Measurements from ENCODE around the gene MCM10.
A peak's percentile ranks its signal among the peaks of the same experiment; 100 is the strongest.
"Not testable (repeated sequence)": the region's sequence is repeated elsewhere in the genome, so short reads cannot be mapped to it uniquely, and the experiment has no call there.

Gene MCM10

DNA sequence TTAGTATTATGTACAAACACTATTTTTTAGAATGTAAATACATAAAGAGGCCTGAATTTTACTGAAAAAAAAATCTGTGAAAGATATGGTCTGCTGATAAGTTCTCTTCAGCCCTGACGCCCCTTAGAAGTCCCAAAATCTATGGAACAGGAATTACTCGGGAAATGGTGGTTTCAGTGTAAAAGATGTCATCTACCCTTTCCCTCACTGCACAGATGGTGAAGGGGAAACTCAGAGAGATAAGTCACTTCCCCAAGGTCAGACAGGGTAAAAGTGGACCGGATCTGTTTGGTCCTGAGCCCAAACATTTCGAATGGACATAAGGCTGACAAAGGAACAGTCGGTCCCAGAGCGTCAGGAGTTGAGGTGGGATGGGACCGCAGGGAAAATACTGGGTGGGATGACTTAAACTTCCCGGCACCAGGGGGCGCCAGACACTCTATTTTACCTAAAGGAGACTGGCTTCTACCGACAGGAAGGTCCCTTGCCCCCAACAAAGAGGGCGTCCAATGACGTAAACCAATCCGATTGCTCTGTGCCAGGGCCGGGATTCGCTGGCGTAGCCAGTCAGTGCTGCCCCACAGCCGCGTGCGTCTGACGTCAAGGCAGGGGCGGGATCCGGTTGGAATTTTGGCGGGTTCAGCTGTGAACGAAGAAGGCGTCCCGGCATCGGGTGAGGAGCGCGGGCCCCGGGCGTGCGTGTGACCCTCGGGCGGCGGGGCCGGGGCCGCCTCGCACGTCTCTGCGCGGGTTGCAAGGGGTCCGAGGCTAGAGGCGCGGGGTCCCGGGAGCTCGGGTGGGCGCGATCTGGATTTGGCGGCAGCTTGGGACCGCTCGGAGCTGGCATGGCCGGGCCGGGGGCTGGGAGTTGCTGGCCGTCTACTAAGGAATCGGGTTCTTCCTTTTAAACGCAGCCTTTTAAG is at the start of gene MCM10:
TSS of gene MCM10 (plus strand) at position 625 of the 923 bp plus-strand sequence. CDS start 2,645 bp downstream, outside the sequence.
- DNase-seq = peak; percentile 92

DNA sequence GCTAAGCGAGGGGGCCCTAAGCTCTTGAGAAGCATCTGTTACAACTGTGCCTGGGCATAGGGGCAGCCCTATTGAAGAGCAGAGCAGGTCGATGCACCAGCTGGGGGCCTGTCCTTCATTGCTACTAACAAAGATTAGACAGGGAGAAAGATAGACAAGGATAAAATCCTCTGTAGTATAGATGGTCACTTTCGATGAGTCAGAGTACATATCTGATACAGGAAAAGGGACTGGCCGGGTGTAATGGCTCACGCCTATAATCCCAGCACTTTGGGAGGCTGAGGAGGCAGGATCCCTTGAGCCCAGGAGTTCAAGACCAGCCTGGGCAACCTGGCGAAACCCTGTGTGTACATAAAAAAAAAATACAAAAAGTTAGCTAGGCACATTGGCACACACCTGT is 47.8 kb upstream of the MCM10 start:
- DNase-seq = no peak

DNA sequence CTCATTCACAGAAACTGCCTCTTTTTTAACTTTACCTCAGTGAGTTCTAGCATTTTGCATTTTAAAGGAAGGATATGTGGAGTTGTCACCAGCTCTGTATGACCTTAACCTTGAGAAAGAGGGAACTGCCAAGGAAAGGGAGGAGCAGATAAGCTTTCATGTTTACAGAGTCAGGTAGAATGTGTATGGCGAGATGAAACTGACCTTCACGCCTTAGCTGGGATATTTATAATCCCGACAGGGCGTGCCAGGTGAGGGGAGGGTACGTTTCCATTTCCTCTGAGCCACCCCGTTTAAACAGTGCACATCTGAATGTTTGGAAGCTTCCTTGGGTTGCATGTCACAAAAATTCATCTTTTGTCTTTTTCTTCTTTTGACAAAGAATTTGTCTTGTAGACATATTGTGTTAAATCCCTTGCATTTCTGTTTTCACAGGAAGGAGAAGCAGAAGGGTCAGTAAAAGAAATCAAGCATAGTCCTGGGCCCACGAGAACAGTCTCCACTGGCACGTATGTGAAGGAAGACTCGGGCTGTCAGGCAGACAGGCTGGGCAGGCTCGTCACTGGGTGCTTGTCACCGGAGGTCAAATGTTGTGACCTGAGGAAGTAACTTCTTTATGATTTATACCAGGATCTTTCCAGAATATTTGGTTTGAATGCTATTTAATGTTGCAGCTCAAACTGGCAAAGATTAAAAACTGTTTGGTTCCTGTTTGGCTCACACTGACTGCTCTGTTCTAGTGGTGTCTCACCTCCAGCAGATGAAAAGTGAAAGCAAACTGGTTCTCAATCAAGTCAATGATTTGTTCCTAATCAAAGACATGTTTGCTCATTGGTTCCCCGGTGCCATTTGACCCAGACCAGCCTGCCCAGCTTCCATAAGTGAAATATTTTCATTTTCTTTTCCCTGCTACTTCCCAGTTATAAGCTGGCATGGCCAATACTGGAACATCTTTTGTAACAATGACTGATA is 45.2 kb upstream of the MCM10 start:
- no peak for DNase-seq

DNA sequence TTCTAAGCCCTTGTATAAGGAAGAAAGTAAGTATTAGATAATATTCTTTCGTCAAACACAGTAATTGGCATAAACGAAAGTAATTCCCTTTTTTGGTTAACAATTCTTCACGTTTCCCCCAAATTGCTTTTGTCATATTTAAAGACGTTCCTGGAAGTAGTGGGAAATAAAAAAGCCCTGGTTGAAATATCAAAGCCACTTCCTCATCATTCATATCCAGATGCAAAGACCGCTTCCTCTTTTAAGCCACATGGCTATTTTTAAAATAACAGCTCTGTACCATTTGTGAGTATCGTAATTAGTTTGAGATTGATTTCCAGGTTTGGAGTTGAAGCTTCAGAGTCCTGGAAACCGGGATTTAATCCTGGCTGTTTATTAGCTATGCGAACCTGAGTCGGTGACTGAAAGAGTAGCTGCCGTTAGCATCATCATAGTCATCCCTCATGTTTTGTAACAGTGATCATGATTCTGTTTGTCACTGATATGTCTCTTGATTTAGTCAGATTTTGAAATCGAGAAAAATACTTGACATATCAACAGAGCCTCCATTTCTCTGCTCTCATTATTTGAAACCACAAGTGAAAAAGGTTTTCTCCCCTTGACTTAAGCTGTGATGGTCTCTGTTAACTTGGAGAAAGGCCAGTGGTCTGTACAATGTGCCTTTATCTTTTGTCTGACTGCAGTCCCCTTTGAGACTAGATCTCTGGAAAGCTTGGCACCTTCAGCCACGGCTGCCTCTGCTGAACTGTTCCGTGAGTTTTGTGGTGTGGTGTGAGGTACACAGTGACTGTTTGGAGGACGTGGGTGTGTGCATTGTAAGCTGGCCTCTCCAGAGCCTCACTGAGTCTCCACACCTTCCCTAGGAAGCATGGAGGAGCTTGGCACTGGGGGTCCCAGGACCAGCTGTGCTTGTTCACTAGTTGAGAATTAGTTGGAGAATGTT is 43.2 kb upstream of the MCM10 start:
- no peak for DNase-seq

DNA sequence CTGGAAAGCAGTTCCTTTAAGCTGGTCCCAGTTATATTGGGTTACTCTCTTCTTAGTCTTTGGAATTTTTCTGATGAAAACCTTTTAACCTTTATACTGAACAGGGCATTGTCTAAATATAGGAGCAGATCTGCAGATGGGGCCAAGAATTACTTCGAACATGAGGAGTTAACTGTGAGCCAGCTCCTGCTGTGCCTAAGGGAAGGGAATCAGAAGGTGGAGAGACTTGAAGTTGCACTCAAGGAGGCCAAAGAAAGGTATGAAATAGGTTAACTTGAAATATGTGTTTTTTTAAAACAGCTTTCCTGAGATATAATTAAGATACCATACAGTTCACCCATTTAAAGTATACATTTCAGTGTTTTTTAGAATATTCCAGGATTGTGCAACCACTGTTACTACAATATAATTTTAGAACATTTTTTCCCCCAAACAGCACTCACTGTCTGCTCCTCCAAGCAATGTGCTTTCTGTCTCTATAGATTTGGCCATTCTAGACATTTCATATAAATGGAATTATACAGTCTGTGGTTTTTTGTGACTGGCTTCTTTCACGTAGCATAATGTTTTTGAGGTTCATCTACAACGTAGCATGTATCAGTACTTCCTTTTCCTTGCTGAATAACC is 42.5 kb upstream of the MCM10 start:
- no peak for DNase-seq

DNA sequence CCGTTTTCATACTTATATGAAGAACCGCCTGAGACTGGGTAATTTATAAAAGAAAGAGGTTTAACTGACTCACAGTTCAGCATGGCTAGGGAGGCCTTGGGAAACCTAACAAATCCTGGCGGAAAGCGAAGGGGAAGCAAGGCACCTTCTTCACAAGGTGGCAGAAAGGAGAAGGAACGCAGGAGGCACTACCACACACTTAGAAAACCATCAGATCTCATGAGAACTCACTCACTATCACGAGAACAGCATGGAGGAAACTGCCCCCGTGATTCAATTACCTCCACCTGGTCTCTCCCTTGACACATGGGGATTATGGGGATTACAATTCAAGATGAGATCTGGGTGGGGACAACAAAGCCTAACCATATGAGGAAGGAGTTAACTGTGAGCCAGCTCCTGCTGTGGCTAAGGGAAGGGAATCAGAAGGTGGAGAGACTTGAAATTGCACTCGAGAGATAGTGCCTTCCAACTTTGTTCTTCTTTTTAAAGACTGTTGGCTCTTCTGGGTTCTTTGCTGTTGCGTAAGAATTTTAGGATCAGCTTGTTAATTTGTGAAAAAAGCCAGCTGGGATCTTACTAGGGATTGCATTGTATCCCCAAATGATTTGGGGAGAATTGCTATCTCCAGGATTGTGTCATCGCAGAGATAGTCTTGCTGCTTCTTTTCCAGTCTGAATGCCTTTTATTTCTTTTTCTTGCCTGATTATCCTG is 40.4 kb upstream of the MCM10 start:
- no peak for DNase-seq

DNA sequence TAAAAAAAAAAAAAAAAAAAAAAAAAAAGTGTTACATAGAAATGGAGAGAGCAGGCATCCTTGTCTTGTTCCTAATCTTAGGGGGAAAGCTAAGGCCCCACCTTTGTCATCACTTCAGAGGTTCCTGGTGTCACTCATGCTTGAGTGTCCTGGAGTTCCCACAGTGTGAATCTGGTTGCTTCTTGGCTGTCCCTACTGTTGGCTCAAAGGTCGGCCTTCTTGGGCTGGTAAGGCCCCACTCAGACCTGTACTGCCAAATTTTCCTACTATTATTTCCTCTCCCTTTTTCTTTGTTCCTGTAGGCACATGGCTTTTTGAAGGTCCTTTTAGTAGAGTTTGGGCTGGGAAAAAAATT is 39.9 kb upstream of the MCM10 start:
- no peak for DNase-seq

DNA sequence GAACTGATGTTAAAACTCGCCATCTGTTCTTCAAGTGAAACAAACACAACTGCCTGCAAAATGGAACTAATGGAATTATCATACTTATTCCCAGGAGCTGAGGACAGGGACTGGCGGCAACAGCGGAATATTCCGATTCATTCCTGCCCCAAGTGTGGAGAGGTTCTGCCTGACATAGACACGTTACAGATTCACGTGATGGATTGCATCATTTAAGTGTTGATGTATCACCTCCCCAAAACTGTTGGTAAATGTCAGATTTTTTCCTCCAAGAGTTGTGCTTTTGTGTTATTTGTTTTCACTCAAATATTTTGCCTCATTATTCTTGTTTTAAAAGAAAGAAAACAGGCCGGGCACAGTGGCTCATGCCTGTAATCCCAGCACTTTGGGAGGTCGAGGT is 24.7 kb upstream of the MCM10 start:
- no peak for DNase-seq

DNA sequence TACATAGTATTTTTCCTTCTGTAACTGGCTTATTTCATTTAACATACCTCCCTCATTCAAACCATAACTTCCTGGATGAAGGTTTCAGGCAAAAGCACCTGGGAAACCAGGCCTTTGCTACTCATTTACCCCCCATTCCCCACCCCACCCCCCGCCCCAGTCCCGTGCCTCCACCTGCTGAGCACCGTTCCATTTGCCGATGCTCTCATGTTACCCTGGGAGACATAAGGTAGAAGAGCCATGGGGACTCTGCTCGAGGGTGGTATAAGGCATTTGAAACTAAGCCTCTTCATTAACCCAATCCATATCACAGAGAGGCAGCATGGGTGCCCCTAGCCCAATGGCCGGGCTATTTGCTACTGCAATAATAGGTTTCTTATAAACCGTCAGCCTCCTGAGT is 22.2 kb upstream of the MCM10 start:
- no peak for DNase-seq

DNA sequence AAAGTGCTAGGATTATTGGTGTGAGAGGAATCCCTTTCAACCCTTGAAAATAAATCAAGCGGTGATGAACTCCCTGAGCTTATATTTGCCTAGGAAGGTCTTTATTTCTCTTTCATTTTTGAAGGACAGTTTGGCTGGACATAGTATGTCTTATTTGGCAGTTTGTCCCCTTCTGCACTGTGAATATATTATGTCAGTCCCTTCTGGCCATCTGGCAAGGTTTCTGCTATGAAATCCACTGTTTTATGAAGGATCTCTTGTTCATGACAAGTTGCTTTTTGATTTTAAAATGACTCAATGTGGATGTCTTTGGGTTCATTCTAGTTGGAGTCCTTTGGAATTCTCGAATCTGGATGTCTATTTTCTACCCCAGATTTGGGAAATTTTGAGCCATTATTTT is 21.7 kb upstream of the MCM10 start:
- DNase-seq = no peak

DNA sequence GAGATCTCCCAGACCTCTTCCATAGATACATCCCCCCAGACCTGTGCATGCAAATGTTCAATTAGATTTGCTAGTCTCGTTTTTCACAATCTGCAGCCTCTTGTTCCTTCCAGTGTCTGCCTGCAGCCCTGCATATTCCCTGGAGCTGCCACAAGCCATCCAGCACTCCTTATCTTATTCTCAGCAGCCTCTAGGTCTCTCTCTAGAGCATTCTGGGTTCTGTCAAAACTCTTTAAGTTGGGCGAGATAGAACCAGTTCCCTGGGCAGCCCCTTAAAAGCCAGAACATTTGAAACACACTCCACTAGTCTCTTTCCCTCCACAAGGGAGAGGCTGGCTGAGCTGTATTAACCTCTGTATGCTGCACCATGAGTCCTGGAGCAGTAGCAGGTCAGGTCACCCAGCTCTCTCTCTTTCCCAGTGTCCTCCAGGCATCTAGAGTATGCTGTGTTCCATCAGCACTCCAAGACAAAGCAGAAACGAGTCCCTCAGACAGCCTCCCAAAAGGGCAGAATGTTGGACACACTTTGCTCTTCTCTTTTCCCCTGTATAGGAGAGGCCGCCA is 20.6 kb upstream of the MCM10 start:
- no peak for DNase-seq

DNA sequence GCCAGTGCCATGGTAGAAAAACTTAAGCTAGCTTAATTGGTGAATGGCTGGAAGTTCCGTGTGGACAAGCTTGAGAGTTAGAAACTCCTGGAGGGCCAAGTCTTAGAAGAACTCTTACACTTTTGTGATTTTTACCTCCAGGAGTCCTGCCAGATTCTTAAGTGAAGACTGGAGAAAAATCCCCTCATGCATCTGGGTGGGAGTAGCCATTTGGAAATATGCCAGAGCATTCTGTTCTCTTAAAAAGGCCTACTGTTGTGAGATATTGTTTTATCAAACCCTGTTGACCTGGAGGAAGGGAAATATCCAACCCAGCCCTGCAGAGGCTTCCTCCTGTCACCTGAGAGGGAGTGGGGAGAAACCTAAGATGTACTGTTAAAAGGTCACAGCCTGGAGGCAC is 17.6 kb upstream of the MCM10 start:
- DNase-seq = no peak

DNA sequence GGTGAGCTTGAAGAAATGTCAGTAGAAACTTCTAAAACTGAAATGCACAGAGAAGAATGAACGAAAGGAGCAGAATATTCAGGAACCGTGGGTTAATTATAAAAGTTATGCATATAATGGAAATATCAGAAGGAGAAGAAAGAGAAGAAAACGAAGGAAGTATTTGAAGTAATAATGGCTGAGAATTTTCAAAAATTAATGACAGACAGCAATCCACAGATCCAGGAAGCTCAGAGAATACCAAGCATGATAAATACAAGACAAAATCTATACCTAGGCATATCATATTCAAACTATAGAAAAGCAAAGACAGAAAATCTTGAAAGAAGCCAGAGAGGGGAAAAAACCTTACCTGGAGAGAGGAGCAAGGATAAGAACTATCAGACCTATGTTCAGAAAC is 16.5 kb upstream of the MCM10 start:
- DNase-seq = no peak

DNA sequence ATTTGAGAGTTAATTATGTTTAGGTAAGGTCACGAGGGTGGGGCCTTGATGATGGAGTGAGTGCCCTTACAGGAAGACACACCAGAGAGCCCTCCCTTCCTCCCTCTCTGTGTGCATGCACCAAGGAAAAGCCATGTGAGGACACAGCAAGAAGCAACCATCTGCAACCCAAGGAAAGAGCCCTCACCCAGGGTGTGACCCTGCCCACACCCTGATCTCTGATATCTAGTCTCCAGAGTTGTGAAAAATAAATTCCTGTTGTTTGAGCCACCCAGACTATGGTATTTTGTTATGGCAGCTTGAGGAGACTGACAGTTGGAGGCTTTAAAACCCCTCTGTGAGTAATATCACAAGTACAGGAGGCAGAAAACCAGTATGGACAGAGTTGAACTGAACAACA is 15.0 kb upstream of the MCM10 start:
- DNase-seq = no peak

DNA sequence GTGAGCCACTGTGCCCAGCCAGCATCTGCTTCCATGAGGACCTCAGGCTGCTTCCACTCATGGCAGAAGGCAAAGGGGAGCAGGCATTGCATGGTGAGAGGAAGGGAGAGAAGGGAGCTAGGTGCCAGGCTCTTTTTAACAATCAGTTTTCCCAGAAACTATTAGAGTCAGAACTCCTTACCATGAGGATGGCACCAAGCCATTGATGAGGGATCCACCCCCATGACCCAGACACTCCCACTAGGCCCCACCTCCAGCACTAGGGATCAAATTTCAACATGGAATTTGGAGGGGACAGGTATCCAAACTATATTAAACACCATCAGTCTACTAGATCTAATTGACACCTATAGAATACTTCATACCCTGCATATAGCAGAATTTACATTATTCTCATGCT is 14.2 kb upstream of the MCM10 start:
- no peak for DNase-seq

DNA sequence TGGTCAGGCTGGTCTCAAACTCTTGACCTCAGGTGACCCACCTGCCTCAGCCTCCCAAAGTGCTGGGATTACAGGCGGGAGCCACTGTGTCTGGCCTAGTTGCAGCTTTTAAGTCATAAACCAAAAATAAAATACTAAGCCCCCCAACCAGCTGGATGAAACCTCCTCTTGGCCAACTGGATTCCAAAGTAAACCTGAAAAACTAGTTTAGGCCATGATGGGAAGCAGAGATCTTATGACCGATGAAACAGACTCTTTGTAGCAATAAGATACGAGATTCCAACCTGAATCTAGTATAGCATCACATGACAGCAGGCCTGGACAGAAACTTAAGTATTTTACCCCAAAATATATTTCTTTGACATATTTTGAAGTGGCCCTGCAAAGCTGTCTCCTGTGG is 9.1 kb upstream of the MCM10 start:
- DNase-seq = no peak

DNA sequence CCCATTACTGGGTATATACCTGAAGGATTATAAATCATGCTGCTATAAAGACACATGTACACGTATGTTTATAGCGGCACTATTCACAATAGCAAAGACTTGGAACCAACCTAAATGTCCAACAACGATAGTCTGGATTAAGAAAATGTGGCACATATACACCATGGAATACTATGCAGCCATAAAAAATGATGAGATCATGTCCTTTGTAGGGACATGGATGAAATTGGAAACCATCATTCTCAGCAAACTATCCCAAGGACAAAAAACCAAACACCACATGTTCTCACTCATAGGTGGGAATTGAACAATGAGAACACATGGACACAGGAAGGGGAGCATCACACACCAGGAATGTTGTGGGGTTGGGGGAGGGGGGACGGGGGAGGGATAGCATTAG is 5.5 kb upstream of the MCM10 start:
- not testable (repeated sequence) for DNase-seq

DNA sequence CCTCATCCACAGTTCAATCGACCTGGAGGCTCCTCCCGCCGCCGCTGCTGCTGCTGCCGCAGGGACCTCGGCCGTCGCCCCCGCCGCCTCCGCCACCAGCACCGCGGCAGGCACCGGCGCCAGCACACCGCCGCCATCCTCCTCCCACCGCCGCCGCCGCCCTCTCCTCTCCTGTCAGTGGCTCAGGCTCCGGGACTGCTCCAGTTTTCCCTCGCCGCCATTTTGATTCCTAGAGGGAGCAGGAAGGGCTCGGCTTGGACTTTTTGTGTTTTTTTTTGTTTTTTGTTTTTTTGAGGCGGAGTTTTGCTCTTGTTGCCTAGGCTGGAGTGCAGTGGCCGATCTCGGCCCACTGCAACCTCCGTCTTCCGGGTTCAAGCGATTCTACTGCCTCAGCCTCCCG is 3.0 kb upstream of the MCM10 start:
- peak; percentile 37 for DNase-seq

DNA sequence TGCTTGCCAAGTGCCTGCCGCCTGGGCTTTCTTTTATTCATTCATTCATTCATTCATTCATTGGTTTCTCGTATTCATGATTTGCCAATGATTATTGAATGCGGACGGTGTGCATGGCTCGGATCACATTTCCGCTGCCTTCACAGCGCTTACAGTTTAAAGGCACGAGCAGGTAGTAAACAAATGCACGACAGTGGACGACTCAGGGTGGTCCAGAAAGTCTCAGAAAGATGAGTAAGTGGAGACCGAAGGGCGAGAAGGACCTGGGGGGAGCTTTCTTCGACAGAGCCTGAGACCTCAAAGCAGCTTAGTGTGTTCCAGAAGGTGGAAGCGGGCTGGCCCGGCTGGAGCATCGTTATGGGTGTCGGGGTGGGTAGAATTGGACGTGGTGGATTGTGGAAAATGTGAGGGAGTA is 506 bp downstream of the MCM10 start:
- DNase-seq = peak; percentile 37

DNA sequence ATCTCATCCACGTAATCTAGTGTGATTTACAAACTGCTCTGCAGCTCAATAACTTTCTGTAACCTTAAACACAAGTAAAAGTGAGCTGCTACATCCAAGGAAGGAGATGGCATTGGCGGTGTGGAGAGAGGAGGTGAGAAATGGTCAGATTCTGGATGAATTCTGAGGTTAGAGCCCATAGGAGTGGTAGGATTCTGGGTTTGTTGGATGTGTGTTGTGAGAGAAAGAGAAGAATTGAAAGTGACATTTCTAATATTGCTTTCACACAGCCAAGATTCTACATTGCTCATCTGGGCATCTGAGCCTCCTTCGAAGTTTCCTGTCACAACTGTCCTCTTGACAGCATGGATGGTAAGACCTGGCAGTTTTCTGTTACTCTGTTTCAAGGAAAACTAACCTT is 2.5 kb downstream of the MCM10 start:
- no peak for DNase-seq

DNA sequence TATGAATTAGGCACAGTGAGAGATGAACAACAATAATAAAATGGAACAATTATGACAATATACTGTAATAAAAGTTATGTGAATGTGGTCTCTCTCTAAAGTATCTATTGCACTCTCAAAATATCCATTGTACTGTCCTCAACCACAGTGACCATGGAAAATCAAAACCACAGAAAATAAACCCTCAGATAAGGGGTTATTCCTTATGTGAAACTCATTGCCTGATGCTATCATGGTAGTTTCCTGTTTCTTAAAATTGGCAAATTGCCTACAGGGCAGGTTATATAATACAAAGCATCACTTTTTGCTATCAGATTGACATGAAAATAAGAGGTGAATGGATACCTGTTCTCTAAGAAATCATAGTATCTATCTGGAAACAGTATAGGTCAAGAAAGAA is 3.8 kb downstream of the MCM10 start:
- no peak for DNase-seq

Data from NCI-H2227 treated with DMSO at 0.1 percent for 48 hours (cell line).